Measurements from ENCODE around the gene CDH4. TPM values are rescaled to one million over a fixed set of nuclear protein-coding genes. Genes with fewer than 3 reads are reported as not detected.

Gene CDH4
- total RNA-seq, 2 experiments from 2014 or later, result 0.11 to 0.18 TPM

DNA sequence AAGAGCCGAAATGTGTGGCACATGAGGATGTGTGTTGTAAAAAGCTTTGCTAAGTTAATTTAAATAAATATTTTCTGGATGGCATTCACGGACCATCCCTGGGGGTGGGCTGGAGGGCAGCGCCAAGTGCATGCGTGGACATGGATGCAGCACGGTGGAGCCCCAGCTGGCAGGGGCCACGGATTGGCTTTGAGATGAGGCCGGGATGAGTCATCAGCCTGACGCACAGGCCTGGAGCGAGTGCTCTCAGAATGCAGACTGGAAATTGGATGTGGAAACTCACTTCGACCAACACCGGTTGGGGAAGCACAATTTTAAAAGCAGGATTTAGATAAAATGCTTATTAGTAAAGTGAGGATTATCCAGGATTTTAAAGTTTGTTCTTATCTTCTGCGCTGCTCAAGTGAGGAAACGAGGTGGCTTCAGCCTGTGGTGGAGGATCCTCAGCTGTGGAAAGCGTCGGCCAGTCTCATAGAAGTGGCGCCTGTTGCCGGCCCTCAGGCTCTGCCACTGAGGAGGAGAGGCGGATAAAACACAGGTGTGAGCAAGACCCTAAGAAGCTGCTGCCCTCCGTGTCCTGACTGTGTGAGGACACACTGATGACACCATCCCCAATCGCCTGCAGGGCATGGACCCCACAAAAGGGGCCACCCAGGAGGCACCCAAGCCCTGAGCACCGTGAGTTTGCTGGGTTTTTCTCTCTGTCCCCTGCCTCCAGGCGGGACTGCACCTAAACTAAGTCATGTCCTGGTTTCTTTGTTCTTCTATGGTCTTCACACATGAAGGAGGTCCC is 279.7 kb downstream of the CDH4 start:
- TF ChIP-seq, protein P1, sequence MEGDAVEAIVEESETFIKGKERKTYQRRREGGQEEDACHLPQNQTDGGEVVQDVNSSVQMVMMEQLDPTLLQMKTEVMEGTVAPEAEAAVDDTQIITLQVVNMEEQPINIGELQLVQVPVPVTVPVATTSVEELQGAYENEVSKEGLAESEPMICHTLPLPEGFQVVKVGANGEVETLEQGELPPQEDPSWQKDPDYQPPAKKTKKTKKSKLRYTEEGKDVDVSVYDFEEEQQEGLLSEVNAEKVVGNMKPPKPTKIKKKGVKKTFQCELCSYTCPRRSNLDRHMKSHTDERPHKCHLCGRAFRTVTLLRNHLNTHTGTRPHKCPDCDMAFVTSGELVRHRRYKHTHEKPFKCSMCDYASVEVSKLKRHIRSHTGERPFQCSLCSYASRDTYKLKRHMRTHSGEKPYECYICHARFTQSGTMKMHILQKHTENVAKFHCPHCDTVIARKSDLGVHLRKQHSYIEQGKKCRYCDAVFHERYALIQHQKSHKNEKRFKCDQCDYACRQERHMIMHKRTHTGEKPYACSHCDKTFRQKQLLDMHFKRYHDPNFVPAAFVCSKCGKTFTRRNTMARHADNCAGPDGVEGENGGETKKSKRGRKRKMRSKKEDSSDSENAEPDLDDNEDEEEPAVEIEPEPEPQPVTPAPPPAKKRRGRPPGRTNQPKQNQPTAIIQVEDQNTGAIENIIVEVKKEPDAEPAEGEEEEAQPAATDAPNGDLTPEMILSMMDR (IDR thresholded peaks at IDR 0.05), result no peak
- intact Hi-C loops (cut with micrococcal nuclease), result no loop called here
- Mint-ChIP-seq H3K4me1 (ENCODE audit: low read depth) (no peaks in the 10 kb centered on the region), H3K36me3 (ENCODE audit: low read depth) (no peaks in the 10 kb centered on the region), H3K27me3 (no peaks in the 10 kb centered on the region), H3K4me3 (no peak overlapping the region), H3K27ac (no peak overlapping the region), H3K9me3 (no peaks in the 10 kb centered on the region)
- ChIA-PET CTCF (no interaction called here), POLR2A (no interaction called here)
- no peak for ATAC-seq
- no peak for DNase-seq

DNA sequence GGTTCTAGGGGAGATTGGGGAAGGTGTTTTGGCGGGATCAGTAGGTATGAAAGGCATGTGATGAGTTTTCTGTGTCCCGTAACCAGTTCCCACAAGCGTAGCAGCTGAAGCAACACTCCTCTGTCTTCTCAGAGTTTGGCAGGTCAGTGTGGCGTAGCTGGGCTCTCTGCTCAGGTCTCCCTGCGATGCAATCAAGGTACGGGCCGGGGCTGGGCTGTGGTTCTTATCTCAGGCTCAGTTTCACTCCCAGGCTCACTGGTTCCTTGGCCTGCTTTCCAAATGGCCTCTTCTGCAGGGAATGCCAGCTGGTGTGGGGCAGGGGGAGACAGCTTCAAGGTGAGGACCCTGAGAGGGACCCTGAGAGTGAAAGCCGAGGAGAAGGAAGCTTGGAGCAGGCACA is 280.7 kb downstream of the CDH4 start:
- intact Hi-C loops (cut with micrococcal nuclease), result no loop called here
- Mint-ChIP-seq H3K27ac (no peak overlapping the region), H3K27me3 (no peaks in the 10 kb centered on the region), H3K36me3 (ENCODE audit: low read depth) (no peaks in the 10 kb centered on the region), H3K9me3 (no peaks in the 10 kb centered on the region), H3K4me3 (no peak overlapping the region), H3K4me1 (ENCODE audit: low read depth) (no peaks in the 10 kb centered on the region)
- ChIA-PET POLR2A (no interaction called here), CTCF (no interaction called here)
- DNase-seq (no peak), ATAC-seq (no peak)
- TF ChIP-seq, protein P1 (IDR thresholded peaks at IDR 0.05), result no peak

DNA sequence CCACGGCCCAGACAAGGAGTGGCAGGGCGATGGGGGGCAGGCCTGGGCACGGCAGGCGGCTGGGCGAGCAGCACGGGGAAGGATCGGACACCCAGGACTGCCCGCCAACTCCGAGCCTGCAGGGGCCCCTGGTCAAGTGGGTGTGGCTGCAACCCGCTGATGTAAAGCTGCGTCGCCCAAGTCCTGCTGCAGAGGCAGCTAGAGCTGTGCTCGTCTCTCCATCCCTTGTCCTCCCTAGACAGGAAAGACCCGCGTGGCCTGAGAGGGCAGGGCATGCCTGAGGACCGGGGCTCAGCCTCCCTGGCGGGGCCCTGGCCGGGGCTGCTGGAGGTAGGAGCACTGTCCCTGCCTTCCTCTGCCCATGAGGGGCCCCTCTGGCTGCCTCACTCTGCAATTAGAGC is 281.2 kb downstream of the CDH4 start:
- Mint-ChIP-seq H3K36me3 (ENCODE audit: low read depth) (no peaks in the 10 kb centered on the region), H3K4me3 (no peak overlapping the region), H3K9me3 (no peaks in the 10 kb centered on the region), H3K4me1 (ENCODE audit: low read depth) (no peaks in the 10 kb centered on the region), H3K27me3 (no peaks in the 10 kb centered on the region), H3K27ac (no peak overlapping the region)
- no peak for DNase-seq
- ChIA-PET POLR2A (no interaction called here), CTCF (no interaction called here)
- intact Hi-C loops (cut with micrococcal nuclease), result no loop called here
- TF ChIP-seq, protein P1 (IDR thresholded peaks at IDR 0.05), result no peak
- no peak for ATAC-seq

DNA sequence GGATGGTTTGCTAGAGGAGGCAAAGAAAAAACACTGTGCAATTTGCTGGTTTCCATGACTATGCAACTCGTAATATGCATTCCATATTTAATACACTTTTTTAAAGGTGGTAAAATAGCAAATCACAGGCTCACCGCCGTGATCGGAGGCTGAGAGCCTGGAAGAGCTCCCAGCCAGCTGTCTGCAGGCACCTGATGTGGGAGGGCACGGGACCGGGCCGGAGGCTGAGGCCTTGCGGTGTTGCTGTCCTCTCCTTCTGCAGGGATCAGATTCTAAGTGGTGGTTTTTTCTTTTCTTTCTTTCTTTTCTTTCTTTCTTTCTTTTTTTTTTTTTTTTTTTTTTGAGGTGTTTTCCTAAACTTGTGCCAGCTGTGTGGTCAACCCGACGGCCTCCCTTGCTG is 282.3 kb downstream of the CDH4 start:
- Mint-ChIP-seq H3K36me3 (ENCODE audit: low read depth) (no peaks in the 10 kb centered on the region), H3K27ac (no peak overlapping the region), H3K27me3 (no peaks in the 10 kb centered on the region), H3K4me3 (no peak overlapping the region), H3K9me3 (no peaks in the 10 kb centered on the region), H3K4me1 (ENCODE audit: low read depth) (no peaks in the 10 kb centered on the region)
- CTCF ChIA-PET, result no interaction called here
- DNase-seq (no peak), ATAC-seq (no peak)
- intact Hi-C loops (cut with micrococcal nuclease), result no loop called here
- POLR2A ChIA-PET, result interaction anchor here (0.5 kb wide), 1 partner anchor 160 kb away, joined by 3 read pairs; no protein-coding TSS in a partner anchor
- TF ChIP-seq, protein P1 (IDR thresholded peaks at IDR 0.05), result no peak

DNA sequence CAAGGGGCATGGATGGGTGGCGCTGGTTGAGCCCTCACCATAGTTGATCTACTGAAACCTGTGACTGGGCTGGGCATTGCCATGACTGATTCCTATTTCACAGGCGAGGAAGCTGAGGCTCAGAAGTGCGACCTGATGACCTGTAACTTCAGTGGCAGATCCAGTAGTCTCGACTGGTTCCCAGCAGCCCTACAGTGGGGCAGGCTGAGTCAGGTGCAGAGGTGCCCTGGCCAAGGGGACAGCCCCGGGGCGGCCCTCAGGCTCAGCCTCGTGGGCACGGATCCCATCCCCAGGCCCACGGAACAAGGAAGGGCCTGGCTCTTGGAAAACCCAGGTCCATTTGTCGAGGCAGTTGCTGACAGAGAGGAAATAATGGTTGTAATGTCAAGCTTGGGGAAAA is 283.0 kb downstream of the CDH4 start:
- Mint-ChIP-seq H3K36me3 (ENCODE audit: low read depth) (no peaks in the 10 kb centered on the region), H3K9me3 (no peaks in the 10 kb centered on the region), H3K4me3 (no peak overlapping the region), H3K27ac (no peak overlapping the region), H3K27me3 (no peaks in the 10 kb centered on the region), H3K4me1 (ENCODE audit: low read depth) (no peaks in the 10 kb centered on the region)
- TF ChIP-seq, protein P1 (IDR thresholded peaks at IDR 0.05), result no peak
- no peak for DNase-seq
- CTCF ChIA-PET, result no interaction called here
- ATAC-seq, result no peak
- POLR2A ChIA-PET, result interaction anchor here (0.5 kb wide), 1 partner anchor 159 kb away, joined by 3 read pairs; no protein-coding TSS in a partner anchor
- intact Hi-C loops (cut with micrococcal nuclease), result no loop called here
